ENCODE measurements around the gene GATA5.

- TF ChIP-seq CTCF (IDR thresholded peaks at IDR 0.05) (peak in 1 of 3 donors; percentile 18), POLR2A (IDR thresholded peaks at IDR 0.05) (no peak), EP300 (IDR thresholded peaks at IDR 0.05) (no peak)
Measured at GRCh38 chr20:62496568-62497218, 20.9 kb upstream of the GATA5 start.

All from ovary (tissue), 3 donors.